ENCODE measurements around the gene KCNIP1. TPM values are rescaled to one million over a fixed set of nuclear protein-coding genes. Genes with fewer than 3 reads are reported as not detected.
"Not testable (repeated sequence)": the region's sequence is repeated elsewhere in the genome, so short reads cannot be mapped to it uniquely, and the experiment has no call there.

Gene KCNIP1
- total RNA-seq, 2 experiments from 2014 or later, result not detected

DNA sequence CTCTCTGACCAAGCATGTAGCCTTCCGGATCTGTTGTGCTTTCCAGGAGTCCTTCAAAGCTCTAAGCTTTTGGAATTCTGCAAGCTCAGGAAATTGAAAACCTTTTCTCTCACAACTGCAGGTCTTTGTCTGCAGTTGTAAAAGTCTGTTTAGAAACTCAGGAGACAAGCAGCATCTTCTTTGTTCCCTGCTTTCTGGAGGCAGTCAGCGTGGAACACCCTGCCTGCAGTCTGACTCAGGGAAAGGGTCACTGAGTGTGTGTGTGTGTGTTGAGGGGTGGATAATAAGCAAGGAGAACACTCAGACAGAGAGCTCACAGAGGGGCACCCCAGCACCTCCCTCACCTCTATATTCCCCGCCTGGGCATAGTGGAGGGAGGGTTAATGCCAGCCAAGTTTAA, 29.1 kb downstream of the KCNIP1 start:
- CTCF ChIA-PET, result no interaction called here

DNA sequence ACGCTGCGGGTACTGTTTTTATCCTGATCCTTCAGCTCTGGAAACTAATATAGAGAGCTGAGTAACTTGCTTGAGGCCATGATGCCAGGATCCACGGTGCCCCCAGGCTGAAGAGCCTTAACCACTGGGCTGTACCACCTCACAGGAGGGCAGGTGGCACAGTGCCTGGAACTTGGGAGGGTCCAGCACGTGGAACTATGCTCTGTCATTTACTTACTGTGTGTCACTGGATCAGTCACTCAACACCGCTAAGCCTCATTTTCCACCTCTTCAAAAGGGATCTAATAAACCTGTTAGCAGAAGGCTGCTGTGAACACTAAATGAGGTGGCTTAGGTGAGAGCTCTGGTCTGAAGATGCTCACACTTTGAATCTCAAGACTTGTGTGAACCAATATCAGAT, 29.6 kb downstream of the KCNIP1 start:
- CTCF ChIA-PET, result no interaction called here
- POLR2A ChIA-PET, result no interaction called here

More for the DNA sequence above, 29.1 kb downstream of the KCNIP1 start:
- POLR2A ChIA-PET, result no interaction called here

DNA sequence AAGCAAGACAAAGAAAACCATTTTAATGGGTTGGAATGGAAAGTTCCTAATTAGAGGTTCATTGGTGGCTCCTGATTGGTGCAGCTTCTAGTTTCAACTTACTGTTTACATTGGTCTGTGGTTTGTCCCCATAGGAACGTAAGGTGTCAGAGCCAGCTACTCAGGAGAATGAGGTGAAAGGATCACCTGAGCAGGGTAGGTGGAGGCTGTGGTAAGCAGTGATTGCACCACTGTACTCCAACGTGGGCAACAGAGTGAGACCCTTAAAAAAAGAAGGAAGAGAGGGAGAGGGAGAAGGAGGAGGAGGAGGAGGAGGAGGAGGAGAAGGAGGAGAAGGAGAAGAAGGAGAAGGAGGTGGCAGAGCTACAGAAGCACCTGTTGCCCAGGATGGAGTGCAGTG, 30.4 kb downstream of the KCNIP1 start:
- CTCF ChIA-PET, result no interaction called here
- POLR2A ChIA-PET, result no interaction called here

DNA sequence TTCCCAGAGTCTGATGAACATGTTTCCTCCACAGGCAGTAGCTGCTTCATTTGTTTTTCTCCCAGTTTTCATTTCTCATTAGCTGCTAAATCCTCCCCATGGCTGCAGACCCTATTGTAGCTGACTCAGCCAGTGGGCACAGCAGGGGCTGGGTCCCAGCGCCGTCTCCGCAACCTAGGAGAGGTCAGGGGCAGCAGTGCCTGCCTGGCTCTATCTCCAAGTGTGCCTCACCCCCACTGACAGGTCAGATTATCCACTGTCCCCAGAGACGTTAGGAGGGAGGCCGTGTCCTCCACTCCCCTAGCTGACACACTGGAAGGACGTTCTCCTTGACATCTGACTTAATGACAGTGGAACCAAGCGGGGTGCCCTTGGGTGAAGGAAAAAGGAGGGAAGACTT, 31.1 kb downstream of the KCNIP1 start:
- ChIA-PET CTCF (no interaction called here), POLR2A (no interaction called here)

DNA sequence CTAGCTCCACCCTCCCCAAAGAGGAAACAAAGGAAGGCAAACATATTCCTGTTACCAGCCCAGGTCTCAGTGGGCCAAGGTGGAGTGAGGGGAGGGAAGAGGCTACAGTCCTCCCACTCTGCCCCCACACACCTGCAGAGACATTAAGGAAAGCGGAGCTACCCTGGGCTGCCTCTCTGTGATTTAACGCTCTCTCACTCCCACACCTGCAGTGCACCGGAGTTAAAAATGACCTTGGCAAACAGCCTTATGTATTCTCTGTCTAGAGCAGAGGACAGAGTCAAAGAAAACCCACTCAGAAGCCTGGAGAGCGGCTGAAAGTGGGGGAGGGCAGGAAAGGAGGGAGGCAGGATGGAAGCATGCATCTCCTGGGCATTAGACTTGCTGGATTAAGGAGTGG, 32.7 kb downstream of the KCNIP1 start:
- ChIA-PET CTCF (no interaction called here), POLR2A (no interaction called here)

DNA sequence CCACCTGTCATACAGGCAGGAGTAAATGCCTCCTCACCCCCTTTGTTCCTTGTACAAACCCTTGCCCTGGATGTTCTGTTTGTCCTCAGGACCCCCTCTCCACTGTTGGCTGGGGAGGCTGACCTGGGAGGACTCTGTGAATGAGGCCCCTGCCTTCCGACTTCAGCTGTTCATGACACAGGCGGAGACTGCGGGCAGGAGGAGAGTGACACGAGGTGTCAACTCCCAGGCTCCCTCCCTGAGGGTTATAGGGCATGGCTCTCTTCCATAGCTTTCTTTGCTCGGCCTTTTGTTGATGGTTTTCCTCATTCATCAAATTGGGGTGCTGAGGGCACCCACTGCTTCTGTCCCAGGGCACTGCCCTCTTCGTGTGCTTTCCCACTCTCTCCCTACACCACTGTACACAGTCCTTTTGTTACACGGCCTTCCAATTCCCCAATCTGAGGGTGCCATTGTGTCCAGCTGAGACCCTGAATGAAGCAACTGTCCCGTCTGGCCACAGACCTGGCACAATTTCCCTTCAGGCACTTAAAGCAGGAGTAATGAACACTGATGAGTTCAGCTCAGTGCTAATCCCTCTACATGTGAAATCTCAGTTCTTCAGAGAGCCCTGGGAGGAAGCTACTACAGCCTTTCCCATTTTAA, 33.8 kb downstream of the KCNIP1 start:
- CTCF ChIA-PET, result no interaction called here
- POLR2A ChIA-PET, result no interaction called here

DNA sequence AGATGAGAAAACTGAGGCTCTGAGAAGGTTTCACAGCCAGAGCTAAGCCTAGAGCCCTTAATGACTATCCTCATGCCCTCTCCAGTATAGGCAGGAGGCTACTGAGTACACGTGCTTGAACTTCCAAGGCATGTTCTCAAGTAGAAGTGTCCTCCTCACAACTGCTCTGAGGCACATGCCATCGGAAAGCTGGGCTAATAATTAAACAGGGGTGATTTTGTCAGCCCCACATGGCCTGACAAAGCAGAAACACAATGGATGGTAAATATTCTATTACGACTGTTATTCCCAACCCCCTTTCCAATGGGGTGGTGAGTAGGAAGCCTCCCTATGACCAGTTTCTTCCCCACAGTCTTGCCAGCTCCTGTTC, 34.3 kb downstream of the KCNIP1 start:
- ChIA-PET POLR2A (no interaction called here), CTCF (no interaction called here)

DNA sequence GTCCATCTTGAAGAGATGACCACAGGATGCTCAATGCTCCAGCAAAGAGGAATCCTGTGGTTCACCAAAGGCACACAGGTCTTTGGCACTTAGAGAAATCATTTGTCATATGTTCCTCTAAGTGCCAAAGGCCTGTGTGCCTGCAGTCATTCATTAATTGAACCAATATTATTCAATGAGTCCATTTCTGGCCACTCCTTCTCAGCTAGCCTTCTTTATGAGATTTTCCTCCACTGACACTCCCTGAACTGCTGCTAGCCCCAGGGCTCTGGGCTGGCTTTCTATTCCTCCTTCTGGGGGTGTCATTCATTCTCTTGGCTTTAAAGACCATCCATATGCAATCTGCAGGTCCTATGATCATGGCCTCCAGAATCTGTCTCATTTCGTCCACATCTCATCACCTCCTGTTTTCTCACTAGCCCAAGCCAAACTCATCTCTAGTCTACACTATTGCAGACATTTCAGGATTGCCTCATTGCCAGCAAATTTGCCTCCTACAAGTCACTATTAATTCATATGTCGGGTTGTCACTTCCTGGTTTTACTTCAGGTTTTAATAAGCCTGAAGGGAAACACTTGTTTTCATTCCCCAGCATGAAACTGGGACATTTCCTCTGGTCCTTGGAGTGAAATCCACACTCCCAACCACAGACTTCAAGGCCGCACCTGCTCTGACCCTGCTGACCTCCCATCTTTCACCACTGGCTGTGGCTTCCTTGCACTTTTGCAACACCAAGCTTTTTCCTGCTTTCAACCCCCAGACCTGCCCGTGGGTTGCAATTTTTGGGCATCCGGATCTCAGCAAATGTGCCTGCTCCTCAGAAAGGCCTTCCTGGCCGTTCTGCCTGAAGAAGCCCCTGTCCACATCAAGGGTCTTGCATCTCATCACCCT, 35.1 kb downstream of the KCNIP1 start:
- POLR2A ChIA-PET, result no interaction called here
- CTCF ChIA-PET, result no interaction called here

DNA sequence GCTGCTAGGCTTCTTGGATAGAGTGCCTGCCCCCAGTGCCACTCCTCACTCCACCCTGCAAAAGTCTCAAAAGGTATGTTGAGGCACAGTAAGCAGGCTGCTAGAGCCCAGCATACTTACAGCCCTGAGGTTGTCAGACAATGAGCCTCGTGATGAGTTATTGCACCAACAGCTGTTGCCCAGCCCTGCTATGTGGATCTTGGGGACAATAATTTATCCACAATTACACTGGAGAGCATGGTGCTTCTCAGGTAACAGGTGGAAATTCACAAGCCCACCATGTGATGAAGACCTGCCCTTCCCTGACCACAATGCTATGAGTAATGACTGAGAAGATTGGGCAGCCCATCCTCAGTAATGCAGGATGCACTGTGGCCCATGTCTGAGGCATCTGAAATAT, 36.5 kb downstream of the KCNIP1 start:
- POLR2A ChIA-PET, result no interaction called here
- CTCF ChIA-PET, result no interaction called here

DNA sequence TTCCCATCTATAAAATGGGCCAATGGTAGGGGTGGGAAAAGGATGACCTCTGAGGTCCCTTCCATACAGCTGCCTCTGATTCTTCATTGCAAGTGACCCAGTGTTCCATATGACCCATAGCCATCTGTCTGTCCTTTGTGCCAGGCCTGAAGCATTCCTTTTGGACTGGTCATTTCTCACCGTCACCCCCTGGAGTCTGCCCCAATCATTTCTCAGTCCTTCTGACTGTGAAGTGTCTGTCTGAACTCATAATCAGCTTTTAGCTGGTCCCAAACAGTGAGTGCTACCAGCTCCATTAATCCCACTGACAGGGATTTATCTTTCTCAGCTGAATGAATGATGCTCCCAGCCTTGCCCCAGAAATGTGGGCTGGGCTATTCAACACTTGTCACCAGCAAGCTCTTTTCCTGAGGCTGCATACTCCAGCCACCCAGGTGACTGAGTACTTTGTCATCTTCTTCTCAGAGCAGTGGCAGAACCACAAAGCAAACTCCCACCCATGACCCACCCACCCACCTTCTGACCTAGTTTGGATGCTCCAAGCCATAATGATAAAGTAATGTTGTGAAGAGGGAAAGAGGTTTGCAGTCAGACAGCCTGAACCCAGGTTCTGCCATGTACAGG, 37.4 kb downstream of the KCNIP1 start:
- POLR2A ChIA-PET, result no interaction called here
- CTCF ChIA-PET, result no interaction called here

DNA sequence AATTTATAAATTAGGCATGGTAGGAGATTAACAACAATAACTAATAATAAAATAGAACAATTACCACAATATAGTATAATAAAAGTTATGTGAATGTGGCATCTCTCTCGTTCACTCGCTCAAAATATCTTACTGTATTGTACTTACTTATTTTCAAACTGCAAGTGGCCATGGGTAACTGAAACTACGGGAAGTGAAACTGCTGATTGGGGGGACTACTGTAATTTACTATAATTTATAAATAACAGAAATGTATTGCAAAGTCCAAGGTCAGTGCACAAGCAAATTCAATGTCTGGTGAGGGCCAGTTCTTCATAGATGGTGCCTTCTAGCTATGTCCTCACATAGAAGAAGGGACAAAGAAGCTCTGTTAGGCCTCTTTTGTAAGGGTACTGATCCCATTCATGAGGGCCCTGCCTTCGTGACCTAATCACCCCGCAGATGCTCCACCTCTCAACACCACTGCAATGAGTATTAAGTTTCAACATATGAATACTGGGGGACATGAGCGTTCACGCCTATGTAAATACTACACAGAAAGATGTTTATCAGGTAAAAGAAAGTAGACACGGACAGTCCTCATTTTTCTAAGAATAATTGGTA, 39.0 kb downstream of the KCNIP1 start:
- POLR2A ChIA-PET, result no interaction called here
- CTCF ChIA-PET, result no interaction called here

DNA sequence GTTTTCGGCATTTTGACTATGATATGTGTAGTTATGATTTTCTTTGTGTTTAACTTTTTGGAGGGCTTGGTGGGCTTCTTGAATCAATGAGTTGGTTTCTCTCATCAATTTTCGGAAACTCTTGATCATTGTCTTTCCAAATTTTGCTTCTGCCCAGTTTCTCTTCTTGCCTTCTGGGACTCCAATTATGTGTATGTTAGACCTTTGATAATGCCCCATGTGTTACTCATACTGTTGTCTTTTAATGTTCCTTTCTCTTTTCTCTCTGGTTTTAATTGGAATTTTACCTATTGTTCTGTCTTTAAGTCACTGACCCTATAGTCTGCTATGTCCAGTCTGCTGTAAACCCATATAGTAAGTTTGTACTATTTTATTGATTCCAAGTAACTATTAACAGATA, 41.5 kb downstream of the KCNIP1 start:
- CTCF ChIA-PET, result no interaction called here

DNA sequence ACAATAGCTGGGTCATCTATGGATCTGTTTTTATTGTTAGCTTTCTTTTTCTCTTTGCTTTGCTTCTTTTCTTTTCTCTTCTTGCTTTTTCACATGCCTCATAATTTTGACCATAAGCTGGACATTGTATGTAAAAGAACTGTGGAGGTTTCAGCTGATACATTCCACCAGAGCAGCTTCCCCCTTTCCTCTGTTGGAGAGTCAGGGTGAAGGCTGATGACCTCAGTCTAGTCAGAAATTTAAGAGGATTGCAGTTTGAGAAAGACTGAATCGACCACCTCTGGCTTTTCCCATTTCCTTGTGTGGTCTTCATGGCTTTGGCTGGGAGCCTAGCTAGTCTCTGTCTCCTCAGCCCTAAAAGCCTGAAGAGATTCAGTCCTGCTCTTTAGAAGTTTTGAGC, 42.0 kb downstream of the KCNIP1 start:
- CTCF ChIA-PET, result no interaction called here

More for the DNA sequence above, 41.5 kb downstream of the KCNIP1 start:
- POLR2A ChIA-PET, result no interaction called here

DNA sequence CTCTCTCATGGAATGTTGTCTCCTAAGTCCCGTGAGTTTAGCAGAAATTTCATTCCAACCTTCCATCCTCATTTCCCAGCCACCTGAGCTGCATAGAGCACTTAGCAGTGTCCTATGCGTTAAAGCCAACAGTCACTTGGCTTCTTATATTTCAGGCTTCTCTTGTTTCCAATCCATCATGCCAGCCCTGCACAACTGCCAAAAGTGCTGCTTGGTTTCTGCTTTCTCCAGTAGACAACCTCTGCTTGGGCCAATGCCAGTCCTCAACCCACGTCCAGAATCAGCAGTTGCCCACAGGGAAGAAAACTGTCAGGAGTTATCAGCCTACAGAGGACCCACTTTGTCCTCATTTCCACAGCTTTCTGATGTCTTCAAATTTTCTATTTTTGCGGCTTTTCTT, 42.5 kb downstream of the KCNIP1 start:
- ChIA-PET CTCF (no interaction called here), POLR2A (no interaction called here)

More for the DNA sequence above, 42.0 kb downstream of the KCNIP1 start:
- POLR2A ChIA-PET, result no interaction called here

DNA sequence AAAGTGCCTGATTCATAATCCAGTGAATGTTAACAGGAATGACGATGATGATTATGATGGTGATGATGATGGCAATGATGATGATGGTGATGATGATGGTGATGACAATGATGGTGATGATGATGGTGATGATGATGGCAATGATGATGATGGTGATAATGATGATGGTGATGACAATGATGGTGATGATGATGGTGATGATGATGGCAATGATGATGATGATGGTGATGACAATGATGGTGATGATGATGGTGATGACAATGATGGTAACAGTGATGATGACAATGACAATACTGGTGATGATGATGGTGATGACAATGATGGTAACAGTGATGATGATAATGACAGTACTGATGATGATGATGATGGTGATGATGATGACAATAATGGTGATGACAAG, 46.6 kb downstream of the KCNIP1 start:
- POLR2A ChIA-PET, CTCF ChIA-PET: not testable (repeated sequence)

DNA sequence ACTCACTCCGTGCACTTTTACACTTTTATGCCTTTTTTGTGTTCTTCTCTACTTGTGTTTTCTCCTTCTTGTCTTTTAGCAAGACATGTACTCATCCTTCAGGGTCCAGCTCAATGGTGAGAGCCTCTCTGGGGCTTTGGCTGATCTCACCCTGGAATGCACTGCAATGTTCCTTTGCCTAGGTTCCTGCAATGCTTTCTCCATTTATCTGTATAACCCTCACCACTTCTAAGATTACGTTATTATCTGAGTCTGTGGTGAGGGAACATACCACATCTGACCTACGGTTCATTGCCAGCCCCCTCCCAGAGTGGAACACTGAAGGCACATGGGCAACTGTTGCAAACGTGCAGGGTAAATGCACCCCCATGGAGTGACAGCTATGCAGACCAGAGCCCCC, 47.3 kb downstream of the KCNIP1 start:
- ChIA-PET POLR2A (no interaction called here), CTCF (no interaction called here)

DNA sequence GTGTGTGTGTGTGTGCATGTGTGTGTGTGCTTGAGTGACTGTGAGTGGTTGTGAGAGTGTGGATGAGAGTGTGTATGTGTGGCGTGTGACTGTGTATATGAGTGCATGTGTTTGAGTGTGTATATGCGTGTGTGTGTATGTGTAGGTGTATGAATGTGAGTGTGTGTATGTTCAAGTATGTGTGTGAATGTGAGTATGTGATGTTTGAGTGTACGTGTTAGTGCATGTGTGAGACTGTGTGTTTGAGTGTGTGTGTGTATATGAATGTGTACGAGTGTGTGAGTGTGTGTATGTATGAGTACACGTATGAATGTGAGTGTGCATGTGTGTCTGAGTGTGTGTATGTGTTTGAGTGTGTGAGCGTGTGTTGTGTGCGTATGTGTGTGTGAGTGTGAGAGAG, 47.8 kb downstream of the KCNIP1 start:
- ChIA-PET CTCF (no interaction called here), POLR2A (no interaction called here)

DNA sequence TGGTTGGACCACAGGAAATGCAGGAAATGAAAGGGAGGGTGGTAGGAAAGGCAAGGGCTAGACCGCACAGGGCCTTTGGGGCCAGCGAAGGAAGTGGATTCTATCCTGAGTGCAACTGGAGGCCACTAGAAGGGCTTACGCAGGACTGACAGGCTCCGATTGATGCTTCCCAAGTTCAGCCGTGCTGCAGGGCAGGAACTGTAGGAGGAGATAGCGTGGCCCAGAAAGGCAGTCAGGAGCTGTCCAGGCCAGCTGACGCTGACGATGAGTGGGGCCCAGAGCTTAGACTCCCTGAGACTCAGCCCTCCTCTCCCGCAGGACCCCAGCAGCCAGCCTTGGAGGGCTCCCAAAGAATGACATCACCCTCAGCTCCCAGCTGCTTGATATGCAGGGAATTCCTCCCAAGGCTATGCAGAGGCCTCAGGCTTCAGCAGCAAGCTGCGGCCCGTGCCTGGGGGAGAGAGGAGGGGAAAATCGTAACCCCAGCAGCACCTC, 48.8 kb downstream of the KCNIP1 start:
- CTCF ChIA-PET, result no interaction called here
- POLR2A ChIA-PET, result no interaction called here

DNA sequence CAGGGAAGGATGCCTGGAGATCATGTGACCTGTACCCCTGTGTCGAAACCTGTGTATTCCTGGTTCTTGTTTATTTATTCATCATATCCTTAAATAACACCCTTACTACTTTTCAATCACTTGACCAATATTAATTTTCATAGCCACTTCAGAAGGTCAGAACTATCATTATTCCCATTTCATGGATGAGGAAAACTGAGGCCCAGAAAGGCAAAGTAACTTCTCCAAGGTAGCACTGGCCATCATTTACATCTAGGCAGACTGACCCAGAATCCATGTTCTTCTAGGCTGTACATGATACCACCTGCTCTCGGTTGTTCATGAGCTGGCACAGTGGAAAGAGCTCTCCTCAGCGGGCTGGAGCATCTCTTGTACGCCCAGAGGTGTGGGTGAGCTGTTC, 49.4 kb downstream of the KCNIP1 start:
- CTCF ChIA-PET, result no interaction called here
- POLR2A ChIA-PET, result no interaction called here

DNA sequence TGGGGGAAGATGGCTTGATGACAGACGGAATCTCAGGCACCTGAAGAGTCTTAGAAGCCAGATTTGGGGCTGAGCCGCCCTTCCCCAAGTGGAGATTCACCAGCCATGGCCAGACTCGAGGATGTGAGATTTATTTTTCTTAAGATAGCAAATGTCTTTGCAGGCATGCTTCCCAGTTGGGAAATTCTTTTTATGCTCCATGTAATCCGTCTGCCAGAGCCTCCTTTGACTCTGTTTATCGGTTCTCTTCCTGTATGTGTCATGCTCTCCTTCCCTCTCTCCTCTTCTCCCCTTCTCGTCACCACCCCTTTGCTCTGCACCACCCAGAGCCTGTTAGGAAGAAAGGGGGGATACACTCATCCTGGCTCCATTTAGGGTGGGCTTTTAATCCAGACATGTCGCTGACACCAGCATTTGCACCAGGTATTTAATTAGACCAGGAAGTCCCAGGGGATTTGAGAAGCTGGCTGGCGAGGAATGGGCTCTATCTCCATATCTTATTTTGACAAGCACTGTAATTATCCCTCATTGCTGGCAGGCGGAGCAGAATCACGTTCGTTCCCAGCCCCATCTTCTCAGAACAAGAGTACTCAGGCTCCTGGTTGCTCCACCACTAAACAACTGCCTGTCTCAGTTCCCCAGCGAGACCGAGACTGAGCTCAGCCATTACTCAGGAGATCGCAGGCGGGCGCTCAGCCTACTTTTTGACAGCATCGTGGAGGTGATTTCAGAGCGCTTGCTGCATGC, 50.9 kb downstream of the KCNIP1 start:
- ChIA-PET CTCF (no interaction called here), POLR2A (no interaction called here)
